CD14-positive monocyte (primary cell): ENCODE results near the gene HAUS6. TPM values are rescaled to one million over a fixed set of nuclear protein-coding genes. Genes with fewer than 3 reads are reported as not detected.

Experiments
- DNase-seq, 3 donors: peaks; one replicate each; pipeline ENCODE4 v3.0.0-alpha.2; 2011 to 2022
- H2AFZ ChIP-seq: 2 replicates; pipeline ENCODE4 v1.6.0; 2012; ENCODE audit warnings: mild to moderate bottlenecking, low read depth, low read length, inconsistent platforms; ENCODE audit not compliant: insufficient read depth, poor library complexity, severe bottlenecking
- H3K27ac ChIP-seq, 2 donors: 1 replicate in 1 of 2; 2 replicates in 1 of 2; pipeline ENCODE4 v1.5.1; 2012 to 2013; ENCODE audit warnings: low read length in 2 of 2, control low read depth in 1 of 2, inconsistent platforms in 1 of 2, low read depth in 1 of 2, mild to moderate bottlenecking in 1 of 2
- H3K27me3 ChIP-seq, 2 donors: one replicate each; pipeline versions ENCODE4 v1.6.0 to v1.6.1; 2011 to 2013; ENCODE audit warnings: low read length in 2 of 2; ENCODE audit not compliant: control insufficient read depth in 2 of 2, insufficient read depth in 2 of 2
- H3K36me3 ChIP-seq, 2 donors: replicated peaks in 1 of 2; 1 replicate in 1 of 2; 2 replicates in 1 of 2; pipeline versions ENCODE4 v1.5.1 to v1.6.1; 2012 to 2013; ENCODE audit warnings: low read length in 2 of 2, control low read depth in 1 of 2, inconsistent platforms in 1 of 2, mild to moderate bottlenecking in 1 of 2; ENCODE audit not compliant: insufficient read depth in 2 of 2, control insufficient read depth in 1 of 2
- H3K4me1 ChIP-seq, 2 donors: 1 replicate in 1 of 2; 2 replicates in 1 of 2; pipeline versions ENCODE4 v1.5.1 to v1.6.1; 2012 to 2013; ENCODE audit warnings: low read length in 2 of 2, control low read depth in 1 of 2, inconsistent platforms in 1 of 2, mild to moderate bottlenecking in 1 of 2, moderate library complexity in 1 of 2; ENCODE audit not compliant: insufficient read depth in 2 of 2, control insufficient read depth in 1 of 2
- H3K4me2 ChIP-seq: replicated peaks from 2 replicates; pipeline ENCODE3; 2012; ENCODE audit warnings: low read length, moderate library complexity, mild to moderate bottlenecking; ENCODE audit not compliant: poor library complexity, severe bottlenecking; ENCODE audit errors: extremely low read depth
- H3K4me3 ChIP-seq, 3 experiments: fragments of 200-600 bp in 1 of 3; sonication (generic) in 1 of 3; replicated peaks in 1 of 3; 1 replicate in 2 of 3; 2 replicates in 1 of 3; pipeline ENCODE4 v1.5.1; 2011 to 2013; ENCODE audit warnings: low read length in 3 of 3, mild to moderate bottlenecking in 3 of 3, control low read depth in 2 of 3, low read depth in 2 of 3, inconsistent platforms in 1 of 3, moderate library complexity in 1 of 3
- H3K79me2 ChIP-seq: 2 replicates; pipeline ENCODE4 v1.6.0; 2012; ENCODE audit warnings: mild to moderate bottlenecking, control low read depth, inconsistent platforms, low read length, moderate library complexity; ENCODE audit not compliant: insufficient read depth
- H3K9ac ChIP-seq: 2 replicates; pipeline ENCODE4 v1.6.0; 2017; ENCODE audit warnings: low read length, mild to moderate bottlenecking; ENCODE audit not compliant: insufficient read depth, poor library complexity, severe bottlenecking
- H3K9me3 ChIP-seq, 2 donors: replicated peaks in 1 of 2; 1 replicate in 1 of 2; 2 replicates in 1 of 2; pipeline versions ENCODE4 v1.5.1 to v1.6.1; 2012 to 2013; ENCODE audit warnings: low read length in 2 of 2, control low read depth in 1 of 2; ENCODE audit not compliant: control insufficient read depth in 1 of 2, insufficient read depth in 1 of 2
- H4K20me1 ChIP-seq: 2 replicates; pipeline ENCODE4 v1.6.0; 2012; ENCODE audit warnings: mild to moderate bottlenecking, low read length, control low read depth, moderate library complexity; ENCODE audit not compliant: insufficient read depth
- H3K27ac Mint-ChIP-seq, 7 donors: one replicate each; pipeline ENCODE4 v1.8.0; 2020; ENCODE audit warnings: mild to moderate bottlenecking in 7 of 7, mixed read lengths in 7 of 7, moderate library complexity in 6 of 7, inconsistent platforms in 2 of 7
- H3K27me3 Mint-ChIP-seq, 3 donors: one replicate each; pipeline ENCODE4 v1.8.0; 2021 to 2022; ENCODE audit warnings: low read depth in 3 of 3, mild to moderate bottlenecking in 3 of 3, mixed read lengths in 3 of 3, moderate library complexity in 3 of 3, inconsistent platforms in 1 of 3
- H3K36me3 Mint-ChIP-seq, 2 donors: one replicate each; pipeline ENCODE4 v1.8.0; 2020; ENCODE audit warnings: mixed read lengths in 2 of 2, inconsistent platforms in 1 of 2, mild to moderate bottlenecking in 1 of 2
- H3K4me1 Mint-ChIP-seq: one replicate; pipeline ENCODE4 v1.8.0; 2020; ENCODE audit warnings: mild to moderate bottlenecking, mixed read lengths
- H3K4me3 Mint-ChIP-seq, 2 donors: one replicate each; pipeline ENCODE4 v1.8.0; 2020; ENCODE audit warnings: mild to moderate bottlenecking in 2 of 2, mixed read lengths in 2 of 2, moderate library complexity in 1 of 2
- H3K9me3 Mint-ChIP-seq, 7 donors: one replicate each; pipeline ENCODE4 v1.8.0; 2020 to 2022; ENCODE audit warnings: mixed read lengths in 7 of 7, mild to moderate bottlenecking in 6 of 7, moderate library complexity in 6 of 7, inconsistent platforms in 2 of 7
- WGBS: methylation state at CpG from one replicate; pipeline ENCODE4 v1.1.5; 2013; ENCODE audit warnings: missing lambda C conversion rate; ENCODE audit not compliant: insufficient coverage; 5-methylcytosine and 5-hydroxymethylcytosine counted together
- intact Hi-C, 2 donors: fragments of 100-400 bp; cut with micrococcal nuclease; formaldehyde crosslinking; loops; one replicate each; pipeline versions ENCODE4 v1.15.0 to v1.15.1; 2023
- polyA plus RNA-seq, 3 donors: library from polyadenylated mRNA; depleted of rRNA in 1 of 3; unstranded in 2 of 3; stranded (reverse) in 1 of 3; fragments of 300-500 nt in 2 of 3; fragments of >200 nt in 1 of 3; fragmentation: Illumina TruSeq in 2 of 3; gene quantifications; 1 replicate in 2 of 3; 2 replicates in 1 of 3; pipeline ENCODE4 v1.2.3, GENCODE V29; 2012 to 2021
- TF ChIP-seq, protein P1 (sequence below): fragments of 200-600 bp; IDR thresholded peaks from one replicate; pipeline ENCODE4 v1.8.0; 2022; ENCODE audit warnings: antibody characterized with exemption, mild to moderate bottlenecking

The HAUS6 gene
- polyA plus RNA-seq, 3 donors, result 1.3 to 4.1 (median 2.3) TPM

DNA sequence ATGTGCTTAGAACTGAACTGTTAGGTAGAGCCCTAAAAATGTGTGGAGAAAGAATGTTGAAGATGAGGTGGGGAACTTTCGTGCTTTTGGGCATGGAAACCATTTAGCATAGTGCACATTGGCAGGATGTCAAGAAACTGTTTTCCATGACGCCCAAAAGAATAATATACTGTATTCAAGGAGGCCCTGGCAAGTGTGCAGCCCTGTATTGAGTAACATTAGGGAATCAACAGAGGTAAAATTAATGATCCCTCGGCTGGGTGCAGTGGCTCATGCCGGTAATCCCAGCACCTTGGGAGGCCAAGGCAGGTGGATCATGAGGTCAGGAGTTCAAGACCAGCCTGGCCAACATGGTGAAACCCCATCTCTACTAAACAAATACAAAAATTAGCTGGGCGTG lies 45.5 kb upstream of the HAUS6 start:
- H3K27ac Mint-ChIP-seq, result no peak overlapping the region
- intact Hi-C loops, result no loop called here

GRCh38 chr9:19146441-19147024 lies 43.8 kb upstream of the HAUS6 start:
- Histone ChIP-seq H3K4me3 (no peak overlapping the region), H3K9me3 (no peaks in the 10 kb centered on the region), H3K27me3 (no peaks in the 10 kb centered on the region), H3K4me1 (peaks cover 17% of the 10 kb centered on the region in 2 donors), H3K9ac (no peak overlapping the region), H4K20me1 (no peaks in the 10 kb centered on the region), H3K27ac (no peak overlapping the region), H3K4me2 (no peak overlapping the region), H2AFZ (no peak overlapping the region), H3K36me3 (no peaks in the 10 kb centered on the region), H3K79me2 (no peaks in the 10 kb centered on the region)
- TF ChIP-seq, protein P1, sequence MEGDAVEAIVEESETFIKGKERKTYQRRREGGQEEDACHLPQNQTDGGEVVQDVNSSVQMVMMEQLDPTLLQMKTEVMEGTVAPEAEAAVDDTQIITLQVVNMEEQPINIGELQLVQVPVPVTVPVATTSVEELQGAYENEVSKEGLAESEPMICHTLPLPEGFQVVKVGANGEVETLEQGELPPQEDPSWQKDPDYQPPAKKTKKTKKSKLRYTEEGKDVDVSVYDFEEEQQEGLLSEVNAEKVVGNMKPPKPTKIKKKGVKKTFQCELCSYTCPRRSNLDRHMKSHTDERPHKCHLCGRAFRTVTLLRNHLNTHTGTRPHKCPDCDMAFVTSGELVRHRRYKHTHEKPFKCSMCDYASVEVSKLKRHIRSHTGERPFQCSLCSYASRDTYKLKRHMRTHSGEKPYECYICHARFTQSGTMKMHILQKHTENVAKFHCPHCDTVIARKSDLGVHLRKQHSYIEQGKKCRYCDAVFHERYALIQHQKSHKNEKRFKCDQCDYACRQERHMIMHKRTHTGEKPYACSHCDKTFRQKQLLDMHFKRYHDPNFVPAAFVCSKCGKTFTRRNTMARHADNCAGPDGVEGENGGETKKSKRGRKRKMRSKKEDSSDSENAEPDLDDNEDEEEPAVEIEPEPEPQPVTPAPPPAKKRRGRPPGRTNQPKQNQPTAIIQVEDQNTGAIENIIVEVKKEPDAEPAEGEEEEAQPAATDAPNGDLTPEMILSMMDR, result no peak
- Mint-ChIP-seq H3K4me1 (peaks cover 14% of the 10 kb centered on the region), H3K27ac (no peak overlapping the region), H3K4me3 (no peak overlapping the region), H3K36me3 (no peaks in the 10 kb centered on the region), H3K9me3 (peaks cover 0 to 2% (median 0%) of the 10 kb centered on the region in 7 donors), H3K27me3 (peaks cover 0 to 2% (median 0%) of the 10 kb centered on the region in 3 donors)
- intact Hi-C loops, result no loop called here
- WGBS, result 89% methylated on average over 3 of the region's 7 CpGs
- DNase-seq, result no peak

More for the DNA sequence above, 45.5 kb upstream of the HAUS6 start:
- Histone ChIP-seq H3K9ac (no peak overlapping the region), H3K4me2 (no peak overlapping the region), H2AFZ (no peak overlapping the region), H3K36me3 (no peaks in the 10 kb centered on the region), H3K27ac (no peak overlapping the region), H4K20me1 (no peaks in the 10 kb centered on the region), H3K9me3 (no peaks in the 10 kb centered on the region), H3K27me3 (no peaks in the 10 kb centered on the region), H3K4me1 (peaks cover under 1 to 1% of the 10 kb centered on the region in 2 donors), H3K4me3 (no peak overlapping the region), H3K79me2 (no peaks in the 10 kb centered on the region)
- no peak for DNase-seq
- Mint-ChIP-seq H3K27me3 (peaks cover 0 to 2% (median 0%) of the 10 kb centered on the region in 3 donors), H3K9me3 (peaks cover 0 to 2% (median 0%) of the 10 kb centered on the region in 7 donors), H3K36me3 (no peaks in the 10 kb centered on the region), H3K4me1 (peaks cover 1% of the 10 kb centered on the region), H3K4me3 (no peak overlapping the region)
- TF ChIP-seq, protein P1, result no peak
- WGBS, result 89% methylated on average over 3 of the region's 5 CpGs
